ENCODE results near the gene UHRF2. TPM values are rescaled to one million over a fixed set of nuclear protein-coding genes. Genes with fewer than 3 reads are reported as not detected.

Gene UHRF2
- total RNA-seq, 1 donor from 2014 or later, result 45.2 TPM

GRCh38 chr9:6415266-6415665, 2.3 kb downstream of the UHRF2 start:
- Mint-ChIP-seq H3K9me3 (ENCODE audit: low read depth) (no peaks in the 10 kb centered on the region), H3K27ac (ENCODE audit: unreplicated experiment) (peak overlapping the region; percentile 94), H3K4me1 (ENCODE audit: low read depth) (peaks cover 46% of the 10 kb centered on the region), H3K4me3 (ENCODE audit: unreplicated experiment) (peak overlapping the region; percentile 88), H3K36me3 (ENCODE audit: low read depth) (peaks cover 2% of the 10 kb centered on the region), H3K27me3 (ENCODE audit: low read depth) (no peaks in the 10 kb centered on the region)
- no peak for DNase-seq (ENCODE audit: low spot score)
- TF ChIP-seq CTCF (IDR thresholded peaks at IDR 0.05), result no peak

- peaks cover 5% of the 10 kb centered on the region for H3K36me3 Mint-ChIP-seq (ENCODE audit: low read depth)
- TF ChIP-seq CTCF (IDR thresholded peaks at IDR 0.05), result no peak
- H3K4me3 Mint-ChIP-seq (ENCODE audit: unreplicated experiment), result no peak overlapping the region
- peak overlapping the region; percentile 0 for H3K27ac Mint-ChIP-seq (ENCODE audit: unreplicated experiment)
- no peaks in the 10 kb centered on the region for H3K27me3 Mint-ChIP-seq (ENCODE audit: low read depth)
- H3K9me3 Mint-ChIP-seq (ENCODE audit: low read depth), result no peaks in the 10 kb centered on the region
- peaks cover 52% of the 10 kb centered on the region for H3K4me1 Mint-ChIP-seq (ENCODE audit: low read depth)
- DNase-seq (ENCODE audit: low spot score), result no peak
These were observed 4.2 kb downstream of the UHRF2 start for GRCh38 chr9:6417186-6417585.

- no peak overlapping the region for H3K4me3 Mint-ChIP-seq (ENCODE audit: unreplicated experiment)
- H3K27me3 Mint-ChIP-seq (ENCODE audit: low read depth), result no peaks in the 10 kb centered on the region
- peaks cover 53% of the 10 kb centered on the region for H3K4me1 Mint-ChIP-seq (ENCODE audit: low read depth)
- H3K36me3 Mint-ChIP-seq (ENCODE audit: low read depth), result peaks cover 6% of the 10 kb centered on the region
- DNase-seq (ENCODE audit: low spot score), result no peak
- H3K9me3 Mint-ChIP-seq (ENCODE audit: low read depth), result no peaks in the 10 kb centered on the region
- H3K27ac Mint-ChIP-seq (ENCODE audit: unreplicated experiment), result no peak overlapping the region
- TF ChIP-seq CTCF (IDR thresholded peaks at IDR 0.05), result no peak
These were observed 5.8 kb downstream of the UHRF2 start for GRCh38 chr9:6418764-6419163.

GRCh38 chr9:6424940-6425339, 11.9 kb downstream of the UHRF2 start:
- H3K9me3 Mint-ChIP-seq (ENCODE audit: low read depth), result no peaks in the 10 kb centered on the region
- TF ChIP-seq CTCF (IDR thresholded peaks at IDR 0.05), result no peak
- H3K27me3 Mint-ChIP-seq (ENCODE audit: low read depth), result no peaks in the 10 kb centered on the region
- no peak overlapping the region for H3K4me3 Mint-ChIP-seq (ENCODE audit: unreplicated experiment)
- DNase-seq (ENCODE audit: low spot score), result no peak
- H3K27ac Mint-ChIP-seq (ENCODE audit: unreplicated experiment), result peak overlapping the region; percentile 57
- peaks cover 8% of the 10 kb centered on the region for H3K36me3 Mint-ChIP-seq (ENCODE audit: low read depth)
- peaks cover 37% of the 10 kb centered on the region for H3K4me1 Mint-ChIP-seq (ENCODE audit: low read depth)

- DNase-seq (ENCODE audit: low spot score), result no peak
- Mint-ChIP-seq H3K36me3 (ENCODE audit: low read depth) (peaks cover 8% of the 10 kb centered on the region), H3K27me3 (ENCODE audit: low read depth) (no peaks in the 10 kb centered on the region), H3K9me3 (ENCODE audit: low read depth) (no peaks in the 10 kb centered on the region), H3K4me3 (ENCODE audit: unreplicated experiment) (no peak overlapping the region), H3K27ac (ENCODE audit: unreplicated experiment) (peak overlapping the region; percentile 42), H3K4me1 (ENCODE audit: low read depth) (peaks cover 45% of the 10 kb centered on the region)
- TF ChIP-seq CTCF (IDR thresholded peaks at IDR 0.05), result no peak
These were observed 13.1 kb downstream of the UHRF2 start for GRCh38 chr9:6426117-6426516.
